Astrocyte (in vitro differentiated cells and primary cell): ENCODE data around the gene ZNF367.

ENCODE experiments used
- EZH2 ChIP-seq: IDR thresholded peaks from 2 replicates; pipeline ENCODE4 v1.6.1; 2012; ENCODE audit warnings: mild to moderate bottlenecking, low read length, inconsistent platforms; ENCODE audit not compliant: insufficient read depth
- TF ChIP-seq, protein P1 (sequence below): IDR thresholded peaks from 2 replicates; pipeline ENCODE4 v1.5.1; 2011; ENCODE audit warnings: low read depth, mild to moderate bottlenecking, inconsistent platforms, low read length, moderate library complexity; ENCODE audit not compliant: insufficient read depth

DNA sequence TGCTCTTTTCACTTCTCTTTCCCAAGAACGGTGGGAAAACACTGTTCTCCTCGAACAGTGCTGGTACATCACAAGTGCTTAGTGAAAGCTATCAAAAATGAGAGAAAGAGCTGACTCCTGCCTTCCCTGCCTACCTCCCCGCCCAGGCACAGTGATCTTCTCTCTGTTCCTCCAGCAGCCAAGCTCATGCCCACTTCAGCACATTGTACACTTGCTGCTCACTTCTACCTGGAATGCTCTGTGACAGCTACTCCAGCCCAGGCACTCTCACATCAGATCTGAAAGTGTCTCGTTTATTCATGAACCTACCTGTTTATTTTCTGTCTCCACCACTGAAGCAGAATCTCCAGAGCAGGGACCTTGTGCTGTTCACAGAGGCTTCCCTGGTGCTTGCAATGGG, 36.5 kb downstream of the ZNF367 start:
- TF ChIP-seq, protein P1, sequence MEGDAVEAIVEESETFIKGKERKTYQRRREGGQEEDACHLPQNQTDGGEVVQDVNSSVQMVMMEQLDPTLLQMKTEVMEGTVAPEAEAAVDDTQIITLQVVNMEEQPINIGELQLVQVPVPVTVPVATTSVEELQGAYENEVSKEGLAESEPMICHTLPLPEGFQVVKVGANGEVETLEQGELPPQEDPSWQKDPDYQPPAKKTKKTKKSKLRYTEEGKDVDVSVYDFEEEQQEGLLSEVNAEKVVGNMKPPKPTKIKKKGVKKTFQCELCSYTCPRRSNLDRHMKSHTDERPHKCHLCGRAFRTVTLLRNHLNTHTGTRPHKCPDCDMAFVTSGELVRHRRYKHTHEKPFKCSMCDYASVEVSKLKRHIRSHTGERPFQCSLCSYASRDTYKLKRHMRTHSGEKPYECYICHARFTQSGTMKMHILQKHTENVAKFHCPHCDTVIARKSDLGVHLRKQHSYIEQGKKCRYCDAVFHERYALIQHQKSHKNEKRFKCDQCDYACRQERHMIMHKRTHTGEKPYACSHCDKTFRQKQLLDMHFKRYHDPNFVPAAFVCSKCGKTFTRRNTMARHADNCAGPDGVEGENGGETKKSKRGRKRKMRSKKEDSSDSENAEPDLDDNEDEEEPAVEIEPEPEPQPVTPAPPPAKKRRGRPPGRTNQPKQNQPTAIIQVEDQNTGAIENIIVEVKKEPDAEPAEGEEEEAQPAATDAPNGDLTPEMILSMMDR, result no peak
- no peak for TF ChIP-seq EZH2
